ENCODE measurements around the gene ALDH18A1.

ALDH18A1 gene

DNA sequence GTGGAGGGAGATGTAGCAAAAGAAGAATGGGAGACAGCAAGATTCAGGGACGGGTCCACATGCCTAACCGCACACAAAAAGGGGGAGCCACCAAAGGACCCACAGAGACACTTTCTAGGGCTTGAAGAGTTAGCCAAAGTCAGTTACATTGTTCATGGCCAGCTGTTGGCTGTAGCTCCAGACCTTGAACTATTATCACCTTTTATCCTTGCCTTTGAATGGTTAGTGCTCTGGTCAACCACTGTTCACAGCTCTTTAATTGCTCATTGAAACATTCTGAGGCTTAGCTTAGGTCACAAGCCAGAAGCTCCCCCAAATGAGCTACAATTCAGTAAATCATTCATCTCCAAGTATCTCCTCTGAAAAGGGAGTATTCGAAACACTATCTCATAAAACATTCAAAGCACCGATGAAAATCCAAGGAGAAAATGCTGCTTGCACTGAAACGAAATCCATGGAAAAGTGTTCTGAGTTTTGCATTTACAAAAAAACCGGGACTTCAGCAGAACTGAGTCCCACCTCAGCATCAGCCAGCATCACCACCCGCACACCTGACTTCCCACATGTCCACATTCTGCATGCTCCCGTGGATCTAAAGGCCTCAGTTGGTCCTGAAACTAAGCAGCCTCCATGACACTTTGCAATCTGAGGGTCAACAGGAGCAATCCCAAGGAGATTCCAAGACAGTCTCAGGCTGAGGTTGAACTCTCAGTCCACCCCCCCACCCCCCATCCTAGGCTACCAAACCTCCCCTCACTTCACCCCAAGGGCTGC lies 99.3 kb downstream of the ALDH18A1 start:
- no peak for DNase-seq (ENCODE audit: low read depth in 2 of 2)

All from stimulated activated CD4-positive, alpha-beta T cell treated with anti-CD3 and anti-CD28 coated beads, Interleukin-1b, Interleukin-23, amount 100 ng/mL, for 4 hours (primary cell).